Measurements from ENCODE around the gene DIS3L2.
"Not testable (repeated sequence)": the region's sequence is repeated elsewhere in the genome, so short reads cannot be mapped to it uniquely, and the experiment has no call there.

The DIS3L2 gene

DNA sequence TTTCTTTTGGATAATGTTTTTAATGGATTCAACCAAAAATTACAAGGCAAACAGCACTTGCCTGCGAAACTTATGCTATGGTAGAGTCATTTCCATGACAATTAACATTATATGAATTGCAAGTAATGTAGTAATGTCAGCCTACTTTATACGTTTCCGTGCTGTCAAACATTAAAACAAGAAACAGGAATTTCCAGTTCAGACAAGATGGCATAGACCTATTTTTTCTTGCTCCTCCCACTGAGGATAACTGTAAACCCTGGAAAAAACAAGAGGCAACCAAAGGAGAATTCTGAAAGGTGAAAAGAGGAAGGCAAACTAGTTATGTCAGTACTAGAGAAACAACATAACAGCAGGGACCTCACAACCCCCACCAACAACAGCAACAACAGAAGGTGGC, 170.7 kb downstream of the DIS3L2 start:
- no peak for ATAC-seq

DNA sequence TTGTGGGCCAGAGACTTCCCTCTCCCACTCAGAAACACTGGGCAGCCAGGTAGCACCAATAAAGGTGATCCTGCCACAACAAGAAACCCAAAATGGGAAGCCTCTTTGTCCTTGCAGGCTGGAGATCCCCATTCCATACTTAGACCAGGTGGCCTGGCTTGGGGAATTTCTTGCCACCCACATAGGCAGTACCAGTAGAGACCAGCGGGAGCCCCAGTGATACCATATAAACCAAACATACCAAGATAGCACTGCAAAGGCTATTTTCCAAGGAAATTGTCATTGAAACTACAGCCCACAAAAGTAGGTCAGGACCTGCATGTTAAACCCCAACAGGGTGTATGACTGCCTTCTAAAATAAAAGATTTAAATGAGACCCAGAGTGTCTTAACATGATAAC, 171.6 kb downstream of the DIS3L2 start:
- ATAC-seq: no peak

GRCh38 chr2:232134939-232135338, 173.4 kb downstream of the DIS3L2 start:
- ATAC-seq: no peak

DNA sequence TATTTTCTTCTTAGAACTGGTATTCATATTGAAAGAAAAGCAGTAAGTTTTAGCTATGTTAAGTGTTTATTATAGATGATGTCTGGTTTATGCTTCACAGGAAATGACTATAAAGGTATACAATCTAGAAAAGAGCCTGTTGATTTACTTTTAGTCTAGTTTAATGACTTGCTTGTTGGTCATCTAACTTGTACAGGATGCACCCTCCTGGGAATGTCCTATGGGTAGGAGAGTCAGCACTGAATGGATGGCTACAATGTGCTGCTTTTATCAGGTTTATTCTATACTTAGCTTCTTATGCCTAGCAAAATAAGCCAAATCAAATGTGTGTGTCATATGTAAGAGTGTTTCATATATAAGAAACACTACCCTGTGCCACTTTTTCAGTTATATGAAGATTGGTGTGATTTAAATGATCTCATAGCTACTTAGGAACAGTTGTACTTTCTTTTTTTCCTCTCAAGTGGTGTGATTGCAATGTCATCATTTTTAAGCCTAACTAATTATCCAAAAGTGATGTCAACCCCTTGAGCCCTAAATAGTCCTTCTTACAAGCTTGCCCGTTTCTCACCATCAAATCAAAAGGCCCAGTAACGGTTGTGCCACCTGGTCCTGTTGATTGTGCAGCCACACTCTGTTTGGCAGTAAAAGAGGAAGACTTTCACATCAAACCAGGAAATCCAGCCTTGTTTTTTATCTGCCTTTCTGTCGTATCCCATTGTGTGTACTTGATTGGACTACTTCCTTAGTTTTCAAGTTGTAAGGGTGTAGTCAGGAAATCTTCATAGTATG, 176.0 kb downstream of the DIS3L2 start:
- no peak for ATAC-seq

GRCh38 chr2:232138441-232138840, 176.9 kb downstream of the DIS3L2 start:
- ATAC-seq: no peak

GRCh38 chr2:232139171-232139594, 177.7 kb downstream of the DIS3L2 start:
- peak; percentile 41 to 63 for ATAC-seq

DNA sequence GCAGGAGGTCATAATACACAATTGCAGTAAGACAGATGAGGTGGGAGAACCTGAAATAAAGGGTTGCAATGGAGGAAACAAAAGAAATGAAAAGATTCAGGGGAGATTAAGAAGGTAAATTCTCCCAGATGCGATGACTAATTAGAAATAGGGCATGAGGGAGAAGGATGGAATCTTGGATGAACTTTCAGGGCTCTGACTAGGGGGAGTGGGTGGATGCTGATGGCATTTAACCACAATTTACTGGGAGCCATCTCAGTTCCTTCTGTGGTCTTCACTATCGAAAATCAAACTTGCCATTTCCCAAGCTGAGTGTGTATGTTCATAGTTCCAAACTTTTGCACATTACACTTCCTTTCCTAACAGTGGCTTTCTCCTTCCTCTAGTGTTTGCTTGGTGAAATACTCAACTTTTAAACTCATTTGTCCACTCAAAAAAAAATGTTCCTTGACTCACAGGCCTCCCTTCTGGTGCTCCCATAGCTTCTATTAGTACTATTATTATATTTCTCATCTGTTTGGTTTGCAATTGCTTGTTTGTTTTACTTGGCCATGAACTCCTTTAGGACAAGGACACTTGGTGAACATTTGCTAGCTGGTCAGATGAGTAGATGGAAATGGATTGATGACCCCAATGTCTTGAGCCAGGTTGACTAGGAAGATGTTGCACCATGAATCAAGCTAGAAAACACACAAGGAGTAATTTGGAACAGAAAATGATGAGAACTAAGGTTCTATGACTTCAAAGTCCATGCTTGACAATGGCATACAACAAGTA, 178.5 kb downstream of the DIS3L2 start:
- ATAC-seq: no peak

GRCh38 chr2:232141591-232141990, 180.1 kb downstream of the DIS3L2 start:
- ATAC-seq: no peak

DNA sequence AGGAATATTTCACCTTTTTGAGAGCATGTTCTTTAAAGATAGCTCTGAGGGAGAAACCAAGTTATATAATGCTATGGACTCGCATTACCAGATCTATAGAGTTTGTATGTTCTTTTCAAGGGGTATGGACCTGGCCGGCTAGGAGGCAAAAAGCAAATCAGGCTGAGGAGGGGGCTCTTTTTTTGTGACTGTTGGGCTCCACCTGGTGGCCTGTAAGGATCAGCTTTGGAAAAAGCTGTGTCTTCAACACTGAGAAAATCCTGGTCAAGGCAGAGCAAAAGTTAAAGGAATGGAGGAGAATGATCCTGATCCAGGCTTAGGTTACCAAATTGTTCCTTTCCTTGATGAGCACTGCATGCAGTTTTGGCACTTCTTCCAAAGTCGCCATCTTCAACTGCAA, 180.5 kb downstream of the DIS3L2 start:
- no peak for ATAC-seq

DNA sequence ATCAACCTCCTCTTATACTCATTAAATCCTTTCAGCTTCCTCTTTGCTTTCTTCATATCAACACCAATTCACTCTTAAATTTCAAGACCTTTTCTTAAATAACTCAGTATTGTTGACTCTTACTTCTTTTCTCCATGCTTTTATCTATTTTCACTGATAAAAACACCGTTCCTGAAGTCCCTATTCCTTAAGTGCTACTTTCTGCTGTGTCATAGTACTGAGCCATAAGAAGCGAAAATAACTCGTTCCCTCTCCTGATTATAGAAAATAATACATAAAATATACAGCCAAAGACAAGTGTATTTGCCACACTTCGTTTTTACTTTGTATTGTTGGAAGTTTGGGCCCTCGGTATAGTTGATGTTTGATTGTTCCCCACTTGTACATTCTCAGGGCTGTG, 181.0 kb downstream of the DIS3L2 start:
- ATAC-seq: no peak

- ATAC-seq: no peak
Observed at GRCh38 chr2:232146294-232146693, 184.8 kb downstream of the DIS3L2 start.

DNA sequence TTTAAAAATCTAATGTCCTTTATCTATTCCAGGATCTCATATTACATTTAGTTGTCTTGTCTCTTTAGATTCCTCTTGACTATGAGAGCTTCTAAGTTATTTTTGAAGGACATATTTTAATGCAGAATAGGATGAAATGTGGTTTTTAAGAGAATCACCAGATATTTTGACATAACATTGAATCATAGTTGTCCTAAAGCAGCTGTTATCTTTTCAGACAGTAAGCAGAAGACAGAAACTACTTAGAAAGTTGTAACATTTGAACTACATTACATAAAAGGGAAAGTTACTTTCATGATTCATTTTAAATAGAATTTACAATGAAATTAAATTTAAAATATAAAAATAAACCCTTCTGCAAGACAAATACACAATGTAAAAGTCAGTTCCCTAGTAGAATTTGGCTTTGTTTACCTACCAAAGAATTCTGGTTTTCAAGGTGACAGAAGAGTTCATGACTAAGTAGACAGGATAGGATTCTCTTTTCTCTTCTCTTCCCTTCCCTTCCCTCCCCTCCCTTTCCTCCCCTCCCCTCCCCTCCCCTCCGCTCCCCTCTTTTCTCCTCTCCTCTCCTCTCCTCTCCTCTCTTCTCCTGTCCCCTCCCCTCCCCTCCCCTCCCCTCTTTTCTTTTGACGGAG, 186.0 kb downstream of the DIS3L2 start:
- ATAC-seq: no peak

DNA sequence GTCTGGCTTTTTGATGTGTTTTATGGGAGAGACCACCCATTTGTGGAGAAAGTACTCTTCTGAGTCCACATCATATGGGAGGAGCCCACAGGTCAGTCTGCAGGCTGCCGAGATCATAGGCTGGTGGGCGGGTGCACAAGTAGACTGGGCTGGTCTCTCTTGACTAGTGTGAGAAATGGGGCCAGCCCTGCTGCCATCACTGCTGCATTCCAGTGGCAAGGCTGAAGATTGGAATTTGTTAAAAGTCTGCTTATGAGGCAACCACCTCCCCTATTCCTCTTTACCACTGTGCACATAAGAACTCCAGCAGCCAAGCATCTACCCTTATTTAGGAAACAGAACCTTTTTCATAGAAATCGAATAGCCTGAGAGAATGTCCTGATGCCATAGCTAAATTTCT, 200.7 kb downstream of the DIS3L2 start:
- no peak for ATAC-seq

DNA sequence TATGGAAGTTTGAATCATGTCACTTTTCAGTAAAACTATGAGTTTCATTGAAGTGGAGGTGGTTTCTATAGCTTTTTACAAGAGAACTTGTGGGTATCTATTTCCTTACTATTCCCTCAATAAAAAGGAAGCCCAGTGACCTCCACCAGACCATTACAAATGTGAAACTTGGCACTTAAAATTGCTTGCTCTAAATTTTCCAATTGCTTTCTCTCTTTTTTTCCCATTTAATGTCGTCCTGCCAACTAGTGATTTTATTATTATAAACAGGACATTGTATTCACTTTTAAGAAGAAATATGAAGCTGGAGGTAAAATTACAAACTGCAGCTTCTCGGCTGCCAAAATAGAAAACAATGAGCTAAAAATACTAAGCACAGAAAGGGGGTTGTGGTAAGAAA, 208.9 kb downstream of the DIS3L2 start:
- no peak for ATAC-seq

GRCh38 chr2:232174662-232175061, 213.1 kb downstream of the DIS3L2 start:
- no peak for ATAC-seq

- ATAC-seq: not testable (repeated sequence)
Observed at GRCh38 chr2:232176587-232176986, 215.1 kb downstream of the DIS3L2 start.

GRCh38 chr2:232183279-232183678, 221.8 kb downstream of the DIS3L2 start:
- no peak for ATAC-seq

GRCh38 chr2:232184346-232184745, 222.8 kb downstream of the DIS3L2 start:
- ATAC-seq: no peak

DNA sequence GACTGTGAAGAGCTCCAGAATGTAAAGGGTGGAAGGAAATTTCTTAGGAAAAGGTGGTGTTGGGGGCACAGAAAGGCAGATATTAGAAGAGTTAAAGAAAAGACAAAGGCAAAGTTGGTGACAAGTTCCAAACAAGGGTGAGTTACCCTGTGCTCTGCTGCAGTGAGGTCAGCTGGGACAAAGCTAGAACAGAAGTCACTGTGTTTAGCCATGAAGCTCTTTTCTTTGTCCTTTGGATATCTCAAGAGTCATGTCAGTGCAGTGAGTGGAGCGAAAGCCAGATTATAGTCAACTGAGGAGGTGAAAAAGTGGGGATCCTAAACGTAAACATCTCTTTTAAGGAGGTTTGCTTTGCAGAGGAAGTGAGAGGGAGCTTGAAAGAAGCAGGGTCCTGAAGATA, 229.3 kb downstream of the DIS3L2 start:
- no peak for ATAC-seq

DNA sequence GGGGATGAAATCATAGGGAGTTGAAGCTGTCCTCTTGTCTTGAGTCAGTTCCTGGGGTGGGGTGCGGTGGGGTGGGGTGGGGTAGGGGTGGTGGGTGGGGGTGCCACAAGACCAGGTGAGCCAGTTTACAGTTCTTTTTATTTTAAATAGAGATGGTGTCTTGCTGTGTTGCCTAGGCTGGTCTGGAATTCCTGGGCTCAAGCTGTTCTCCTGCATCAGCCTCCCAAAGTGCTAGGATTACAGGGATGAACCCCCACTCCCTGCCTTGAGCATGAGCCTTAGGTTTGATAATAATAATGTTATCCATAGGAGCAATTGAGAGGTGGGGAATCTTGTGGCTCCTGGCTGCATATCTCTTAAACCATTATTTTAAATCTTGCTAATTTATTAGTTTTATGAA, 234.0 kb downstream of the DIS3L2 start:
- ATAC-seq: no peak

GRCh38 chr2:232196802-232197201, 235.3 kb downstream of the DIS3L2 start:
- ATAC-seq: no peak

- no peak for ATAC-seq
Observed at GRCh38 chr2:232200195-232200594, 238.7 kb downstream of the DIS3L2 start.

GRCh38 chr2:232203166-232203891, 241.8 kb downstream of the DIS3L2 start:
- no peak for ATAC-seq

Data from activated CD4-positive, CD25-positive, alpha-beta regulatory T cell treated with anti-CD3 and anti-CD28 coated beads, Interleukin-2, amount 50 U/mL, for 24 hours (primary cell).